HG03521 (cell line): Measurements from ENCODE around the gene GNPTG.
A peak's percentile ranks its signal among the peaks of the same experiment; 100 is the strongest.

ENCODE experiments used
- ATAC-seq: cut with Tn5 transposase; IDR thresholded peaks from one replicate; pipeline ENCODE4 v1.9.1; 2021; ENCODE audit warnings: mild to moderate bottlenecking, moderate library complexity; ENCODE audit not compliant: unreplicated experiment

GNPTG gene

DNA sequence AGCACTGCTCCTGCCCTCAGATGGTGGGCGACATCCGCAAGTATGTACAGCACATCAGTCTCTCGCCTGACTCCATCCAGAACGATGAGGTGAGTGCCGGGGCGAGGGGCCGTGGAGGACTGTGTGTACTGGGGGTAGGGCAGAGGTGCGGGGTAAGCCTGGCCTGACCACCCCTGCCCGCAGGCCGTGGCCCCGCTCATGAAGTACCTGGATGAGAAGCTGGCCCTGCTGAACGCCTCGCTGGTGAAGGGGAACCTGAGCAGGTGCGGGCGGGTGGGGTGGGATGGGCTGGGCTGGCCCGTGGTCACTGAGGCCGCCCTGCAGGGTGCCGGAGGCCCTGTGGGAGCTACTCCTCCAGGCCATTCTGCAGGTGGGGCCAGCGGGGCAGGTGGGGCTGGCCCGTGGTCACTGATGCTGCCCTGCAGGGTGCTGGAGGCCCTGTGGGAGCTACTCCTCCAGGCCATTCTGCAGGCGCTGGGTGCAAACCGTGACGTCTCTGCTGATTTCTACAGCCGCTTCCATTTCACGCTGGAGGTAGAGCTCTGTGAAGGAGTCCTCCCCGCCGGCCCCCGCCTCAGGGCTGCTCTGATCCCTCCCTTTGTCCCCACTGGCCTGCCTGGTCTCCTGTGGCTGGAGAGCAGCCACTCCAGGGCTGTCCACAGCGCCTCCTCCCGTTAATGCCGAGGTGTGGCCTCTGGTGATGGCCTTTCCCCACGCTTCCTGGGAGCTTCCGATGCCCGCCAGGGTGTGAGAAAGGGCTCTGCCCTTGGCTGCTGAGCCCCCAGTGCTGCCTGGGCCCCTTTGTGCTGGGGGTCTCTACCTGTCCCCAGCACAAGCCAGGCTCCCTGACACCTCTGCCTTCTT, 5.1 kb upstream of the GNPTG start:
- no peak for ATAC-seq

DNA sequence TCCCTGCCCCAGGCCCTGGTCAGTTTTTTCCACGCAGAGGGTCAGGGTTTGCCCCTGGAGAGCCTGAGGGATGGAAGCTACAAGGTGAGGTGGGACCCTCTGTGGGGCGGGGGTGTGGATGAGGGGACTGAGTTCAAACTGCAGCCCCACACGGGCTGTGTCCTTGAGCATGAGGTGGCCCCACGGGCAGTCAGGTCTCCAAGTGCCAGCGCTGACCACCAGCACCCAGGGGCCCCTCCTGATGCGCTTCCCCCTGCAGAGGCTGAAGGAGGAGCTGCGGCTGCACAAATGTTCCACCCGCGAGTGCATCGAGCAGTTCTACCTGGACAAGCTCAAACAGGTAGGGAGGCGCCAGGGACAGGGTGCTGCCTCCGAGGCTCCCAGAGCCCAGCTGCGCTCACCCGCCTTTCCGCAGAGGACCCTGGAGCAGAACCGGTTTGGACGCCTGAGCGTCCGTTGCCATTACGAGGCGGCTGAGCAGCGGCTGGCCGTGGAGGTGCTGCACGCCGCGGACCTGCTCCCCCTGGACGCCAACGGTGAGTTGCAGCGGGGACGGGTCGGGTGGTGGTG, 4.4 kb upstream of the GNPTG start:
- no peak for ATAC-seq

DNA sequence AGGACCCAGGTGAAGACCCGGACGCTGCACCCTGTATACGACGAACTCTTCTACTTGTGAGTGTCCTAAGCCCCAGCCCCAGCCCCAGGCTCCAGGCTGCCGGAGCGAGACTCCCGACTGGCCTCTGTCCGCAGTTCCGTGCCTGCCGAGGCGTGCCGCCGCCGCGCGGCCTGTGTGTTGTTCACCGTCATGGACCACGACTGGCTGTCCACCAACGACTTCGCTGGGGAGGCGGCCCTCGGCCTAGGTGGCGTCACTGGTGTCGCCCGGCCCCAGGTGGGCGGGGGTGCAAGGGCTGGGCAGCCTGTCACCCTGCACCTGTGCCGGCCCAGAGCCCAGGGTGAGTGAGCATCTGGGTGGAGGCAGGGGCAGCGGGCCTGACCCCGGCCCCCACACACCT, 3.8 kb upstream of the GNPTG start:
- no peak for ATAC-seq

DNA sequence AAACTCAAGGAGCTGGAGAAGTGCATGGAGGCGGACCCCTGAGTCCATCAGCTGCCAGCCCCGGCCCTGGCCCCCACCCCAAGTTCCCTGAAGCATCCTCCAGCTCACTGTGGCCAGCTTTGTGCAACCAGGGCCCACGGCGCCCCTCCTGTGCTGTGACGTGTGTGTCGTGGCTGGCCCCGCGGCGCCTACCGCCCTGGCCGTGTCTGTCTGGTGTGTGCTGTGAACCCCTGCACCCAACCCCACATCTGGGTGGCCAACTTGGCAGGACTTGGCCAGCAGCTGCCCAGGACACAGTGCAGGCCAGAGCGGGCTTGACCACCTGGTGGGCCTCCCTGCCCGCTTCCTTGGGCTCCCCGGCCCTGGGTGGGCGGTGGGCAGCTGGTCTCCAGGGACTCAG, 3.3 kb upstream of the GNPTG start:
- no peak for ATAC-seq

DNA sequence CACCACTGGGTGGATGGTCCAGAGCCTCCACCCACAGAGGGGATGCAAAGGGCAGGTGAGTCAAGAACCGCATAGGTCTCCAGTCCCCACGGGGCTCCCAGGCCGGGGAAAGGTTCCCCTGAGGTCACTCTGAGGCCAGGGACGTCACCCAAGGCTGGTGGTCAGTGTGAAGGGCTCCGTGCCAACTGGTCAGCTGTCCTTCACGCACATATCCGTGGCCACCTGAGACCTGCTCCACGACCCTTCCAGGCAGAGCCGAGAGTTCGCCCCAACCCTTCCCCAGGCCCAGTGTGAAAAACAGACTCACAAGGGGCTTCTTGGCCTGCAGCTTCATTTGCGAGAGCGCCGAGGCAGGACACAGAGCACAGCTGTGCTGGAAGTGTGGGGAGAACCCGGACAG, 2.8 kb upstream of the GNPTG start:
- no peak for ATAC-seq

DNA sequence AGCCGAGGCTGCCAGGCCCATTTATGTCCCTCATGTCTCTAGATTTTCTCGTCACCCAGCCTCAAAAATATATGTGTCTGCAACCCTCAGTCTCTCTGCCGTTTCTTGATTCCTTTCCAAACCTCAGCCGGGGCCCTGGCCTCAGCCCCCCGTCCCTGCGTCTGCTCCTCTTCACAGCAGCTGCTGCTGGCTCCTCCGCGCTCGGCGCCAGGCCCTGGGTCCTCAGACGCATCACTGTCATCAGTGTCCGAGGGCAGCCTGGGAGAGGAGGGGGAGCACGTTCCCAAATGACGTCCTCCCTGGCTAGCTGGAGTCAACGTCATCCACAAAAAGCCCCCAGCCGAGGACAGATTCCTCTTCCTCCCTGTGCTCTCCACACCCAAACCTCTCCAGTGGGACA, 2.4 kb upstream of the GNPTG start:
- ATAC-seq, result no peak

DNA sequence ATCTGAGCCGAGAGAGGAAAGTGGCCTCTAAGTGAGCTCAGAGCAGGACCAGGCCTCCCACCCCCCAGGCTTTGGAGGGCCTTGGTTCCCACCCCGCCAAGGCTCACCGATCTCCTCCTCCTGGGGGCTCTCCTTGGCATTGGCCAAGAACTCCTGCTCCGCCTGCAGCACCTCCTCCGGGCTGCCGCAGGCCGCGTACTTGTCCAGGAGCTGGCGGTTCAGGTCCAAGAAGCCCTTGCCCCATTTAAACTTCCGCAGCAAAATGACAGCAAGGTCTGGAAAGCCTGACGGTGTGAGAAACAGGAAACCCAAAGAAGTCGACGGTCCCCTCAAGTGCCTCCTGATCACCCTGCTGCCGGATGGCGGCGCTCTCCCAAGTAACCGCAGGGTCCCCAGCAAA, 1.8 kb upstream of the GNPTG start:
- no peak for ATAC-seq

DNA sequence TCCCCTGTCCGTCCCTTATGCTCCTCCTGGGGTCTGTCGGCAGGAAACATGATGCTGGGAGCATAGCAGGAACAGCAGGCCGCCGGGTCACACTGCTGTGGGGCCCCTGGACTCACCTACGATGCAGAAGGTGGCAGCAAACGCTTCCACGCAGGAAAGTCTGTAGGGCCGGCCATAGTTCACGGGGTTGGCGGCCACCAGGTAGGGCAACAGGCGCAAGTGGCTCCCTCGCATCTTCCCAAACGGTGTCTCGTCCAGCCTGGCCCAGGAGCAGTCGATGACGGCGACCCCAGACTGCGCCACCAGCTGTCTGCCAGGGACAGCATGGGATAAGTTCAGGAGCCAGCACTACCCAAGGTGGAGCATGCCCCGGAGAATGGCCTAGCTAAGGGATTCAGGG, 1.0 kb upstream of the GNPTG start:
- no peak for ATAC-seq

DNA sequence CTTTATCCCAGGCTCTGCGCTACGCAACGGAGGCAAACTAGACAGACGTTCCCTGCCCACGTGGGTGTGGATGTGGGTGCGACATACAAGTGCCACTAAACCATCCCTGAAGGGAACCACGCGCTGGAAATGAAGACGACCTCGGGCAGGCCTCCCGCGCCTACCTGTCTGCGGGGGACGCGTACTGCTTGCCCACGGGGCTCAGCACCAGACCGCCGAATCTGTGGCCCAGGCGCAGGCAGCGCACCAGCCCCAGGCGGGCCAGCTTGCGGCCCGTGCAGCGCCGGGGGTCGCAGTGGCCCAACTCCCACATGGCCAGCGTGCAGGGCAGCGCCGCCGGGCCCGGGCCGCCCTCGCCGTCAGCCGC, 533 bp upstream of the GNPTG start:
- ATAC-seq, result peak; percentile 6

DNA sequence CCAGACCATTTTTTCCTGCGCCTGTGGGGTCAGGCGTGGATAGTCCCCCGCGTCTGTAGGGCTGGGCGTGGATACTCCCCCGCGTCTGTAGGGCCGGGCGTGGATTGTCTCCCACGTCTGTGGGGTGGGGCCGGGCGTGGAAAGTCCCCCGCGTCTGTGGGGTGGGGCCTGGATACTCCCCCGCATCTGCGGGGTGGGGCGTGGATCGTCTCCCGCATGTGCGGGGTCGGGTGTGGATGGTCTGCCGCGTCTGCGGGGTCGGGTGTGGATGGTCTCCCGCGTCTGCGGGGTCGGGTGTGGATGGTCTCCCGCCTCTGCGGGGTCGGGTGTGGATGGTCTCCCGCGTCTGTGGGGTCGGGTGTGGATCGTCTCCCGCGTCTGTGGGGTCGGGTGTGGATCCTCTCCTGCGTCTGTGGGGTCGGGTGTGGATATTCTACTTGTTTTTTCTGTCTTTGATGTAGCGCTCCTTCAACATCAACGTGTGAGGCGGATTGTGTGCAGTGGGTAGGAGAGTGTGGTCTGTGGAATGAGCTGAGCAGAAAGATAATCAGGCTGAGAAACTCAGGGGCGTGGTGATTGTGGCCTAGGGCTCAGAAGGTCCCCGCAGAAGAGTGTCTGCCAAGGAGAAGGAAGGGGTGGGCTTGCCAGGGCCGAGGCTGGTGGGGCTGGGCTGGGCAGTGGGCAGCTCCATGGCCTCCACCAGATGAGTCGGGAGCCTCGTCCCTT, 3.2 kb downstream of the GNPTG start:
- no peak for ATAC-seq

DNA sequence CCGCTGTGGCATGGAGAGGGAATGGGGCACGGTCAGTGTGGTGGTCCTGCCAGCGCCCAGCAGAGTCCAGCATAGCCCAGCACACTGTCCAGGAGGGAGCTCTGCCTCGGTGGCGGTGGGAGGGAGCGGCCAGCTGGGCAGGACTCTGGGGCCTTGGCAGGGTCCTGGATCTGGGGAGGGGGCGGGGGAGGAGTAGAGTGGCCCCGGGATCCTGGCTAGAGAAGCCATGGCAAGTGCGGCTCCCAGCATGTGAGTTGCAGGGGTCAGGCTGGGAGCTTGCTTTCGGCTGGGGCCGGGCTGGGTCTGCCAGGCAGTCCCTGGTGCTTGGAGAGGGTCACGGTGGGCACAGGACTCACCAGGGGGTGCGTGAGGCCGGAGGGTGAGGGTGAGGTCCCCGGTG, 3.9 kb downstream of the GNPTG start:
- ATAC-seq, result no peak

DNA sequence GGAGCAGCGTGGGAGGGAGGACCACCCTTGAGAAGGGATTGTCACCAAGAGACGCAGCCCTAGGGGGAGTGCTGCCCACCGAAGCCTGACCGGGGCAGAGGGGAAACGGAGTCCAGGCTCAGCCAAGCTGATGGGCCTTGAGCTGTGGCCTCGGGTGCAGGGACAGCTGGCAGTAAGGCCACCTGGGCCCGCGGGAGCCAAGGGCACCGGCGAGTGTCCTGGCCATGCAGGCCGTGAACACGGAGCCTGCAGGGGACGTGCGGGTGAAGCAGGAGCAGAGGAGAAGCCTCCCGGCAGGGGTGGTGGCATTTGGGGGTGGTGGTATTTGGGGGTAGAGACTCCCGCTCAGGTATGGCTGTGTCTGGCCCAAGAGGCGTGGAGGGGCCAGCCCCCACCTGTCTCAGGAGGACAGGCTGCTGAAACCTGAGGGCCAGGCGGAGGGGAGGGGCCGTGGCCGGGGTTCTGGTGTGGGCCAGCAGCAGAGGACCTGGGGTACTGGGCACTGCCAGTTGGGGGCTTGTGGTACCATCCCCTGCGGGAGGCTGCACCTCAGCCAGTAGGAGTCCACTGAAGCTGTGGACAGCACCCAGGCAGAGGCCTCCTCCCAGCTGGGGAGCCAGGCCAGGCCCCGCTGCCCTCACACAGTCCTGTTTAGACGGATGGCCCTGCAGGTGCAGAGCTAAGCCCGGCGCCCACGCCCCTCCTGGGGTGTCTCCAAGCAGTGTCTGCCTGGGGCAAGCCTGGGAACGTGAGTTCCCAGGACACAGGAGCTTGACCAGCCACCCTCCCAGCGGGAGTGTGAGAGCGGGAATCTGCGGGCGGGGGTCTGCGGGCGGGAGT, 4.5 kb downstream of the GNPTG start:
- ATAC-seq, result no peak

DNA sequence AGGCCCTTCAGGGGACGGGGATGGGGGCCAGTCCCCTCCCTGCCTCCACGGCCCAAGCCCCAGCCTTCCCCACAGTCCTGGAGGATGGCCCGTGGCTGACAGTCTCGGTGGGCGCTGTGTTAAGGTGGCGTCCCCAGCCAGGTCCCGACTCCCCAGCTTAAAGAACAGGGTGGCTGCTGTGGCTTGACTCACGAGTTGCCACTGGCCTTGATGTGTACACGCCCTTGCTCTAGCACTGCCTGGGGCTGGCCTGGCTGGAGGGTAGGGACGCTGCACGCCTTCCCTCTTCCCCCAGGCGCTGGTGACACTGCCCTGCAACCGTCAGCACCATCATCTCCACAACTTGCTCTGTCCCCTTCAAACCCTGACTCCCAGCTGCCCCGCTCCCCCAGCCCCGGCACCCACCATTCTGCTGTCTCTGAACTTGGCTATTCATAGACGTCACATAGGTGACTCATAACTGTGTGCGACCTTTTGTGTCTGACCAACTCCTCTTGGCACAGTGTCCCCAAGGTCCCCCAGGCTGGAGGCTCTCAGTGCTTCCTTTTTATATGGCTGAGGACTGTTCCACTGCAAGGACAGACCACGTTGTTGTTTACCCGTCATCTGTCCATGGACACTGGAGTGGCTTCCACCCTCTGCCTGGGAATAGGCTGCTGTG, 6.3 kb downstream of the GNPTG start:
- ATAC-seq, result no peak

DNA sequence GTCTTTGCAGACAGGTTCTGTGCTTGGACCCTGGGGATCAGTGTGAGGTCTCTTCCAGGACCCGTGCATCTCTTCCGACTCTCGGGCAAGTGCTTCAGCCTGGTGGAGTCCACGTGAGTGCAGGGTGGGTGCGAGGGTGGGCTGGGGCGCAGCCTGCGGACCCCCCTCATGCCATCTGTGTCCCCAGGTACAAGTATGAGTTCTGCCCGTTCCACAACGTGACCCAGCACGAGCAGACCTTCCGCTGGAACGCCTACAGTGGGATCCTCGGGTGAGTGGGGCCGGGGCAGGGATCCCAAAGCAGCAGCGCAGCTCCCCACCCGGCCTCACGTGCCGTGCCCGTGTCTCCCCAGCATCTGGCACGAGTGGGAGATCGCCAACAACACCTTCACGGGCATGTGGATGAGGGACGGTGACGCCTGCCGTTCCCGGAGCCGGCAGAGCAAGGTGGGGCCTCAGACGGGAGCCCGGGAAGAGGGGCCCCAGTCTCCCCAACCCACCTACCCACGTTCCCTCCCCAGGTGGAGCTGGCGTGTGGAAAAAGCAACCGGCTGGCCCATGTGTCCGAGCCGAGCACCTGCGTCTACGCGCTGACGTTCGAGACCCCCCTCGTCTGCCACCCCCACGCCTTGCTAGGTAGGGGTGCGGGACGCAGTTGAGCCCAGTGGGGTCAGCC, 10.1 kb downstream of the GNPTG start:
- no peak for ATAC-seq

DNA sequence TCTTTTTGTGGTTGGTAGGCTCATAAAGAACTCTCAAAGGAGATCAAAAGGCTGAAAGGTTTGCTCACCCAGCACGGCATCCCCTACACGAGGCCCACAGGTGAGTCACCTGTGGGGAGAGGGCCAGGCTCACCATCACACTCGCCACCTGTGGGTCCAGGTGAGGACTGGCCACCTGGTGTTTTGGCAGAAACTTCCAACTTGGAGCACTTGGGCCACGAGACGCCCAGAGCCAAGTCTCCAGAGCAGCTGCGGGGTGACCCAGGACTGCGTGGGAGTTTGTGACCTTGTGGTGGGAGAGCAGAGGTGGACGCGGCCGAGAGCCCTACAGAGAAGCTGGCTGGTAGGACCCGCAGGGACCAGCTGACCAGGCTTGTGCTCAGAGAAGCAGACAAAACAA, 11.1 kb downstream of the GNPTG start:
- no peak for ATAC-seq

DNA sequence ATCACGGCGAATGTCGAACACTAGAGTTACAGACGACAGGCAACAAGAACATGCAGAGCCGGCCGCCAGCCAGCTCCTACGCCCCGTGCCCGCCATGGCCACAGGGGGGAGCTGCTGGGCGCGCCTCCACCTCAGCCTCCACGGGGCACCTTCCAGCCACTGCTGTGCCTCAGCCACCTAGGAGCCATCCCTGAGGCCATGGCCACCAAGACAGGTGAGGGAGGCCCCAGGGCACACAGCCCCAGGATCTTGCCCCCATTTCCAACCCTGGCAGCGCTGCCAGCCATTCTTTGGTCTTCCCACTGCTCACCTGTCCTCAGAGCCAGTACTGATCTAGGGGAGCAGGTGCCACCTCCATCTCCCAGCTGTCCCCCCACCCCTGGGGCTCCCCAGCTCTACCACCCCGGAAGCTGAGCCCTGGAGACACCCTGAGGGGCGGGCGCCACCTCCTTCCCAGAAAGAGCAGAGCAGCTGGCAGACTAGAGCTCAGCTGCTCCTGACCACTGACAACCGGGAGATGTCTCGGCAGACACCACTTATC, 11.8 kb downstream of the GNPTG start:
- no peak for ATAC-seq

DNA sequence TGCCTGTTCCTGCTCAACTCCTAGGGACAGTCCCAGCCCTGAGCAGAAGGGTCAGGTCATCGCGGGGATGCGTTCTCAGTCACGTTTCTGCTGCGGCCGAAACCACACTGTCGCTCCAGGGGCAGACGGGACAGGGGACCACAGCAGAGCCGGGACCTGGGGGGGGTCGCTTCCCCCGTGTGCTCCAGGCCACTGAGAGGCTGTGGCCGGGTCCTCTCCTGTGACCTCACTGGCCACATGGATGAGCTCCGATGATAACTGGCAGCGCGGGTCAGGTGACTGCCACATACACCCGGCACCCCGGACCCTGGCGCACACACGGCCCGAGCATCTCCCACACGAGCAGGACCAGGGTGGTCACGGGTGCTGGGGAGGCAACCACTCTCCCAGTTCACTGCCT, 12.8 kb downstream of the GNPTG start:
- no peak for ATAC-seq

DNA sequence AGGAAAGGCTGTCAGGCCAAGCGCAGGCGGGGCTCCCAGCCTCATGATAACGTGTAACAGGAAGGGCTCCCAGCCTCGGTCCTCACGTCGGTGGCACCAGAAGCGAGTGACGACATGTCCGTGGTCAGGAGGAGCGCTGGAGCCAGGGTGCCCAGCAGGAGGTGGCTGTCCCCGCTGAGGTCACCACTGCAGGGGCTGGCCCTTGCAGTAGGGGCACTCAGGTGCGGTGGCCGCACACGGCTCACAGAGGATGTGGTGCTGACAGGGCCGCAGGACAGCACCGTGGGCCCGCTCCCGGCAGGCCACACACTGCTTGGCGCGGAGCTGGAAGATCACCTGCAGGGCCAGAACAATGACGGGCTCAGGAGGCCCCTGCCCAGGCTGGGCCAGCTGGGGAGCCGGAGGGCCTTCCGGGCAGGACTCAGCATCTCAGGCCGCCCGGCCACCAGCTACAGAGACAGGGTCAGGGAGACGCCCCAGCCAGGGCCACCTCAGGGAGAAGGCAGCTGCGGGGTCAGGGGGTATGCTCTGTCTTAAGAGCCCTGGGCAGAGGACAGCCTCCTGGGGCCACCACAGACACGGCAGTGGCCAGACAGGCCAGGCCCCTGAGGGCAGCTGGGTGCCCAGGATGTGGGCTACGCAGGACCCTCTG, 14.5 kb downstream of the GNPTG start:
- no peak for ATAC-seq

DNA sequence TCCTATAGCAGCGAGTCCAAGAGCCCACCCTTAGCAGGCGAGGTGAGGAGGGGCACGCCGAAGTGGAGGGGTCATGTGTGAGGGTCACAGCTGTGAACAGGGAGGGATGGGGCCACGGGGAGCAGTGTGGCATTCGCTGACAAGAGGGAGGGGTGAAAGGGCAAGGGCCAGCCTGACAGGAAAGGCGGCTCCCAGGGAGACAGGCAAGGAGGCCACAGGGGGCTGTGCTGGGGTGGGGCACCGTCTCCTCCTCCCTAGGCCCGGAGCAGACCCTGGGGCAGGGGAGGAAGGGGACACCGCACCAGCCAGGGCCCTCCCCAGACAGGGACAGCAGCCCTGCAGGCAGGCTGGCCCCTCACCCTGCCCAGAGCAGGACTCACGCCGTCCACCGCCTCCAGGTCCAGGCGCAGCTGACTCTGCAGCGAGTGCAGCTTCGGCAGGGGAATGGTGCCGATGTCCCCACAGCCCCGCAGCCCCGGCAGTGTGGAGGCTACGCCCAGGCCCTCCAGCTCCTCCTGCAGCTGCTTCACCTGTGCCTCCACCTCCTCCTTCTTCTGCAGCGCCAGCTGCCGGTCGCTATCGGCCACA, 15.1 kb downstream of the GNPTG start:
- no peak for ATAC-seq
